B cell (primary cell): ENCODE measurements around the gene PRSS21. TPM values are rescaled to one million over a fixed set of nuclear protein-coding genes. Genes with fewer than 3 reads are reported as not detected.

ENCODE experiments used
- ATAC-seq: fragments of 200-7000 bp; cut with Tn5 transposase; one replicate; pipeline ENCODE4 v1.10.0; 2021; ENCODE audit warnings: low read depth, mild to moderate bottlenecking, moderate number of reproducible peaks, moderate library complexity
- CTCF ChIA-PET: fragments of 350-600 bp; sonication (Branson Sonifier 250); formaldehyde crosslinking; loops from one replicate; lab custom pipeline; 2021; ENCODE audit warnings: antibody characterized with exemption, inconsistent platforms; lab: Charles Lee
- POLR2A ChIA-PET: fragments of 350-600 bp; sonication (Branson Sonifier 250); formaldehyde crosslinking; loops from one replicate; lab custom pipeline; 2021; ENCODE audit warnings: antibody characterized with exemption; lab: Charles Lee
- DNase-seq: peaks from one replicate; pipeline ENCODE4 v3.0.0; 2013
- H2AFZ ChIP-seq: 2 replicates; pipeline ENCODE4 v1.6.1; 2012; ENCODE audit warnings: mild to moderate bottlenecking, low read depth, low read length; ENCODE audit not compliant: insufficient read depth, poor library complexity, severe bottlenecking
- H3K27ac ChIP-seq, 2 donors: 1 replicate in 1 of 2; 2 replicates in 1 of 2; pipeline ENCODE4 v1.5.1; 2012 to 2013; ENCODE audit warnings: low read length in 2 of 2, mild to moderate bottlenecking in 2 of 2, moderate library complexity in 1 of 2
- H3K27me3 ChIP-seq, 4 experiments: fragments of 200-600 bp in 1 of 4; sonication (generic) in 1 of 4; replicated peaks in 1 of 4; 1 replicate in 2 of 4; 2 replicates in 2 of 4; pipeline versions ENCODE4 v1.6.1 to v1.7.0; 2013 to 2016; ENCODE audit warnings: low read length in 3 of 4, mild to moderate bottlenecking in 2 of 4, mixed read lengths in 1 of 4, moderate library complexity in 1 of 4; ENCODE audit not compliant: insufficient read depth in 4 of 4, control insufficient read depth in 3 of 4; ENCODE audit errors: control extremely low read depth in 1 of 4
- H3K36me3 ChIP-seq, 2 experiments: replicated peaks in 1 of 2; 1 replicate in 1 of 2; 2 replicates in 1 of 2; pipeline versions ENCODE4 v1.6.1 to v1.7.1; 2013; ENCODE audit warnings: low read length in 1 of 2; ENCODE audit not compliant: insufficient read depth in 2 of 2, control insufficient read depth in 1 of 2; ENCODE audit errors: control extremely low read depth in 1 of 2, extremely low read depth in 1 of 2
- H3K4me1 ChIP-seq, 2 donors: fragments of 200-600 bp in 1 of 2; sonication (generic) in 1 of 2; 1 replicate in 1 of 2; 2 replicates in 1 of 2; pipeline versions ENCODE4 v1.5.1 to v1.6.1; 2013 to 2017; ENCODE audit warnings: low read length in 2 of 2; ENCODE audit not compliant: control insufficient read depth in 2 of 2, insufficient read depth in 2 of 2
- H3K4me2 ChIP-seq: replicated peaks from 2 replicates; pipeline ENCODE3; 2012; ENCODE audit warnings: mild to moderate bottlenecking, low read depth, low read length; ENCODE audit not compliant: poor library complexity, severe bottlenecking
- H3K4me3 ChIP-seq, 5 experiments: fragments of 200-600 bp in 1 of 5; sonication (generic) in 1 of 5; 1 replicate in 3 of 5; 2 replicates in 2 of 5; pipeline versions ENCODE4 v1.5.1 to v1.7.0; 2011 to 2016; ENCODE audit warnings: low read length in 4 of 5, mild to moderate bottlenecking in 4 of 5, low read depth in 2 of 5, control low read depth in 1 of 5, moderate library complexity in 1 of 5; ENCODE audit not compliant: insufficient read depth in 1 of 5; ENCODE audit errors: control extremely low read depth in 1 of 5, extremely low read depth in 1 of 5
- H3K79me2 ChIP-seq: fragments of 200-600 bp; sonication (generic); one replicate; pipeline ENCODE4 v1.6.0; 2016; ENCODE audit warnings: low read length; ENCODE audit not compliant: control insufficient read depth, insufficient read depth
- H3K9ac ChIP-seq: fragments of 200-600 bp; sonication (generic); 2 replicates; pipeline ENCODE4 v1.6.1; 2017; ENCODE audit warnings: mild to moderate bottlenecking, low read length, moderate library complexity
- H3K9me3 ChIP-seq, 3 donors: one replicate each; pipeline versions ENCODE4 v1.6.1 to v1.7.1; 2013; ENCODE audit warnings: low read length in 2 of 3; ENCODE audit not compliant: control insufficient read depth in 2 of 3, insufficient read depth in 1 of 3; ENCODE audit errors: control extremely low read depth in 1 of 3
- H4K20me1 ChIP-seq: 2 replicates; pipeline ENCODE4 v1.6.0; 2012; ENCODE audit warnings: mild to moderate bottlenecking, low read length; ENCODE audit not compliant: insufficient read depth, control insufficient read depth, poor library complexity, severe bottlenecking
- H3K27ac Mint-ChIP-seq: one replicate; pipeline ENCODE4 v1.8.0; 2021; ENCODE audit warnings: mixed read lengths
- H3K27me3 Mint-ChIP-seq: one replicate; pipeline ENCODE4 v1.8.0; 2021; ENCODE audit warnings: mixed read lengths
- H3K4me1 Mint-ChIP-seq: one replicate; pipeline ENCODE4 v1.8.0; 2021; ENCODE audit warnings: mixed read lengths
- H3K4me3 Mint-ChIP-seq: one replicate; pipeline ENCODE4 v1.8.0; 2021; ENCODE audit warnings: mixed read lengths
- H3K9me3 Mint-ChIP-seq: one replicate; pipeline ENCODE4 v1.8.0; 2022; ENCODE audit warnings: mixed read lengths; ENCODE audit not compliant: insufficient read depth
- EZH2 ChIP-seq: IDR thresholded peaks from 2 replicates; pipeline ENCODE4 v1.6.1; 2012; ENCODE audit warnings: borderline replicate concordance, low read depth, mild to moderate bottlenecking, moderate library complexity, low read length; ENCODE audit not compliant: insufficient read depth, poor library complexity, severe bottlenecking
- WGBS: methylation state at CpG from one replicate; pipeline ENCODE4 v1.1.5; 2013; ENCODE audit warnings: missing lambda C conversion rate; ENCODE audit not compliant: insufficient coverage; 5-methylcytosine and 5-hydroxymethylcytosine counted together
- intact Hi-C: fragments of 100-400 bp; cut with micrococcal nuclease; formaldehyde crosslinking; loops from one replicate; pipeline ENCODE4 v1.10.0; 2022
- polyA plus RNA-seq: library from polyadenylated mRNA; depleted of rRNA; stranded (reverse); fragments of >200 nt; gene quantifications from 2 replicates; pipeline ENCODE4 v1.2.3, GENCODE V29; 2012
- total RNA-seq, 2 donors: library from RNA; stranded (reverse); fragments of 120-200 nt in 1 of 2; gene quantifications; 1 replicate in 1 of 2; 2 replicates in 1 of 2; pipeline versions ENCODE4 v1.2.3 to v1.2.4, GENCODE V29; 2013 to 2022
- TF ChIP-seq, protein P1 (sequence below): fragments of 200-600 bp; IDR thresholded peaks from one replicate; pipeline ENCODE4 v1.8.0; 2022; ENCODE audit warnings: antibody characterized with exemption, mild to moderate bottlenecking

PRSS21 gene
- total and polyA plus RNA-seq, 2 donors (not counting 1 experiment from before 2014, with no cell fraction given): 2.0 to 5.8 TPM

DNA sequence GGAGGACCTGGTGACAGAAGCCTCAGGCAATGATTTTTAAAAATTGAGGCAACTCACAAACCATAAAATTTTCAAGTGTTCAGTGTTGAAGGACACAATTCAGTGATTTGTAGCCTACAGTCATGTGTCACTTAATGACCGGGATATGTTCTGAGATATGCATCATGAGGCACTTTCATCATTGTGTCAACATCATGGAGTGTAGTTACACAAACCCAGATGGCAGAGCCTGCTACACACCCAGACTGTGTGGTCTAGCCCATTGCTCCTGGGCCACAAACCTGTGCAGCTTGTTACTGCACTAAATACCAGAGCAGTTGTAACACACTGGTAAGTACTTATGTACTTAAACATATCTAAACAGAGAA, 17.2 kb upstream of the PRSS21 start:
- Histone ChIP-seq H3K27ac (no peak overlapping the region), H3K79me2 (no peaks in the 10 kb centered on the region), H3K9me3 (peaks cover 0 to 10% (median 7%) of the 10 kb centered on the region in 3 donors), H3K4me1 (no peaks in the 10 kb centered on the region), H3K27me3 (peaks cover 0 to 6% (median 1%) of the 10 kb centered on the region in 4 experiments), H4K20me1 (no peaks in the 10 kb centered on the region), H3K4me3 (no peak overlapping the region), H2AFZ (no peak overlapping the region), H3K36me3 (no peaks in the 10 kb centered on the region), H3K4me2 (no peak overlapping the region), H3K9ac (no peak overlapping the region)
- intact Hi-C loops: no loop called here
- Mint-ChIP-seq H3K4me3 (no peak overlapping the region), H3K27me3 (peaks cover 9% of the 10 kb centered on the region), H3K27ac (no peak overlapping the region), H3K4me1 (no peaks in the 10 kb centered on the region), H3K9me3 (no peaks in the 10 kb centered on the region)
- CTCF ChIA-PET: no interaction called here
- ATAC-seq (no peak), DNase-seq (no peak)
- WGBS: 60% methylated on average over 1 of the region's 1 CpG
- TF ChIP-seq EZH2: no peak
- TF ChIP-seq, protein P1, sequence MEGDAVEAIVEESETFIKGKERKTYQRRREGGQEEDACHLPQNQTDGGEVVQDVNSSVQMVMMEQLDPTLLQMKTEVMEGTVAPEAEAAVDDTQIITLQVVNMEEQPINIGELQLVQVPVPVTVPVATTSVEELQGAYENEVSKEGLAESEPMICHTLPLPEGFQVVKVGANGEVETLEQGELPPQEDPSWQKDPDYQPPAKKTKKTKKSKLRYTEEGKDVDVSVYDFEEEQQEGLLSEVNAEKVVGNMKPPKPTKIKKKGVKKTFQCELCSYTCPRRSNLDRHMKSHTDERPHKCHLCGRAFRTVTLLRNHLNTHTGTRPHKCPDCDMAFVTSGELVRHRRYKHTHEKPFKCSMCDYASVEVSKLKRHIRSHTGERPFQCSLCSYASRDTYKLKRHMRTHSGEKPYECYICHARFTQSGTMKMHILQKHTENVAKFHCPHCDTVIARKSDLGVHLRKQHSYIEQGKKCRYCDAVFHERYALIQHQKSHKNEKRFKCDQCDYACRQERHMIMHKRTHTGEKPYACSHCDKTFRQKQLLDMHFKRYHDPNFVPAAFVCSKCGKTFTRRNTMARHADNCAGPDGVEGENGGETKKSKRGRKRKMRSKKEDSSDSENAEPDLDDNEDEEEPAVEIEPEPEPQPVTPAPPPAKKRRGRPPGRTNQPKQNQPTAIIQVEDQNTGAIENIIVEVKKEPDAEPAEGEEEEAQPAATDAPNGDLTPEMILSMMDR: no peak
- POLR2A ChIA-PET: no interaction called here

DNA sequence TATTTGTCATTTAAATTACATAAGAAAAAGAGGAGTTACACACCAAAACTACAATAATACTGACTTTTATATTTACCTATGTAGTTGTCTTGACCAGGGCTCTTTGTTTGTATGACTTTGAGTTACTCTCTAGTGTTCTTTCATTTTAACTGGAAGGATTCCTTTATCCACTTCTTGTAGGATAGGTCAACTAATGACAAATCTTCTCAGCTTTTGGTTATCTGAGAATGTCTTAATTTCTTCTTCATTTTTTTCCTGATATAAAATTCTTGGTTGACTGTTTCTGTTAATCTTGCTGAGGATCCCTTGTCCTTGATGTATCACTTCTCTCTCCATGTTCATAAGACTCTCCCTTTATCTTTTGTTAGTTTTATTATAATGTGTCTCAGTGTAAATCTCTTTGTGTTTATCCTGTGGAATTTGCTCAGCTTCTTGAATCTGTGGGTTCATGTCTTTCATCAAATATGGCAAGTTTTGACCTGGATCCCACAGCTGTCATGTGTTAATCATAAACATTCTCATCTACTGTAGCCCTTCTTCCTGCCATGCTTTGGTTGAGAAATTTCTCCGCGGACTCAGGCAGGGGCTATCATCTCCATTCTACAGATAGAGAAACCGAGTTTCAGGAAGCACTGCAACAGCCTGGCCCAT, 13.4 kb upstream of the PRSS21 start:
- no peak overlapping the region for H3K27ac Mint-ChIP-seq
- peaks cover 27% of the 10 kb centered on the region for H3K27me3 Mint-ChIP-seq
- no peak overlapping the region for H3K4me3 Mint-ChIP-seq
- intact Hi-C loops: no loop called here
- no peak overlapping the region for H3K4me3 ChIP-seq
- ChIA-PET CTCF (no interaction called here), POLR2A (no interaction called here)
- H3K9me3 Mint-ChIP-seq: no peaks in the 10 kb centered on the region
- H3K4me2 ChIP-seq: no peak overlapping the region
- H3K9me3 ChIP-seq: peaks cover 0 to 13% (median 7%) of the 10 kb centered on the region in 3 donors
- H3K27me3 ChIP-seq: peaks cover 0 to 13% (median 6%) of the 10 kb centered on the region in 4 experiments
- WGBS: no CpG with 5 or more reads among the region's 3 CpGs
- no peaks in the 10 kb centered on the region for H3K4me1 Mint-ChIP-seq
- ATAC-seq (no peak), DNase-seq (no peak)
- H3K36me3 ChIP-seq: no peaks in the 10 kb centered on the region
- no peaks in the 10 kb centered on the region for H3K4me1 ChIP-seq
- H2AFZ ChIP-seq: no peak overlapping the region
- no peaks in the 10 kb centered on the region for H3K79me2 ChIP-seq
- H4K20me1 ChIP-seq: no peaks in the 10 kb centered on the region
- no peak for TF ChIP-seq EZH2
- TF ChIP-seq, protein P1: no peak
- no peak overlapping the region for H3K9ac ChIP-seq
- H3K27ac ChIP-seq: no peak overlapping the region
